GM12878 (cell line): ENCODE measurements around the gene KIAA0825. TPM values are rescaled to one million over a fixed set of nuclear protein-coding genes. Genes with fewer than 3 reads are reported as not detected.

ENCODE experiments used
- BACH1 ChIP-seq: fragments of 450-650 bp; IDR thresholded peaks from 2 replicates; pipeline ENCODE4 v1.6.1; 2017; ENCODE audit warnings: mild to moderate bottlenecking, borderline replicate concordance
- BHLHE40 ChIP-seq, 2 experiments: fragments of 450-650 bp in 1 of 2; IDR thresholded peaks; 2 replicates each; pipeline ENCODE4 v1.6.1; 2011 to 2017; ENCODE audit warnings: low read depth in 2 of 2, borderline replicate concordance in 1 of 2, improper control_type of control experiment in 1 of 2, low read length in 1 of 2, mild to moderate bottlenecking in 1 of 2
- CBFB ChIP-seq: IDR thresholded peaks from 2 replicates; pipeline ENCODE4 v1.6.1; 2016; ENCODE audit warnings: antibody characterized with exemption, low read depth
- CEBPB ChIP-seq, 2 experiments: fragments of 150-350 bp in 1 of 2; IDR thresholded peaks; 2 replicates each; pipeline ENCODE4 v1.6.1; 2012 to 2014; ENCODE audit warnings: low read depth in 2 of 2, low read length in 2 of 2, borderline replicate concordance in 1 of 2, inconsistent platforms in 1 of 2
- EP300 ChIP-seq, 2 experiments: fragments of 150-350 bp in 1 of 2; IDR thresholded peaks; 2 replicates each; pipeline ENCODE4 v1.6.1; 2011 to 2012; ENCODE audit warnings: low read depth in 2 of 2, low read length in 2 of 2, borderline replicate concordance in 1 of 2, improper control_type of control experiment in 1 of 2, inconsistent platforms in 1 of 2; ENCODE audit not compliant: control insufficient read depth in 1 of 2
- HDAC2 ChIP-seq: fragments of 200-600 bp; sonication (generic); IDR thresholded peaks from 2 replicates; pipeline ENCODE4 v1.6.1; 2017
- IKZF1 ChIP-seq: fragments of 450-650 bp; conservative IDR thresholded peaks from 2 replicates; pipeline ENCODE4 v1.6.1; 2017; ENCODE audit warnings: antibody characterized with exemption, mild to moderate bottlenecking
- MEF2B ChIP-seq: fragments of 450-650 bp; IDR thresholded peaks from 2 replicates; pipeline ENCODE4 v1.6.1; 2018; ENCODE audit warnings: mild to moderate bottlenecking, moderate library complexity; ENCODE audit not compliant: partially characterized antibody, poor library complexity, severe bottlenecking
- NR2C2 ChIP-seq: IDR thresholded peaks from 2 replicates; pipeline ENCODE4 v1.6.1; 2011; ENCODE audit warnings: borderline replicate concordance, low read depth; ENCODE audit not compliant: control insufficient read depth, insufficient read length
- POLR2AphosphoS5 ChIP-seq: IDR thresholded peaks from 2 replicates; pipeline ENCODE4 v1.6.1; 2011; ENCODE audit warnings: mild to moderate bottlenecking, low read length, inconsistent platforms
- SIX5 ChIP-seq: IDR thresholded peaks from 2 replicates; pipeline ENCODE4 v1.6.1; 2011; ENCODE audit warnings: mild to moderate bottlenecking, low read depth, low read length, moderate library complexity; ENCODE audit not compliant: severe bottlenecking
- SP1 ChIP-seq: IDR thresholded peaks from one replicate; pipeline ENCODE4 v1.6.1; 2011; ENCODE audit warnings: low read depth, low read length
- SPI1 ChIP-seq: IDR thresholded peaks from 2 replicates; pipeline ENCODE4 v1.6.1; 2011; ENCODE audit warnings: low read depth, mild to moderate bottlenecking, low read length, moderate library complexity, borderline replicate concordance; ENCODE audit not compliant: insufficient read depth
- ZBTB4 ChIP-seq: fragments of 450-650 bp; formaldehyde crosslinking; IDR thresholded peaks from 2 replicates; pipeline ENCODE4 v1.4.0; 2022; ENCODE audit warnings: mild to moderate bottlenecking, moderate library complexity
- ZNF592 ChIP-seq: fragments of 450-650 bp; IDR thresholded peaks from 2 replicates; pipeline ENCODE4 v1.6.1; 2017; ENCODE audit warnings: mild to moderate bottlenecking, moderate library complexity
- polyA plus RNA-seq, 11 experiments: library from polyadenylated mRNA; depleted of rRNA in 4 of 11; unstranded in 6 of 11; stranded (reverse) in 5 of 11; fragments of >200 nt; fragmentation: Nextera tagmentation in 4 of 11; fragmentation: Illumina TruSeq in 1 of 11; extraction: Ambion mirVana in 4 of 11; extraction: Trizol in 1 of 11; gene quantifications; 1 replicate in 1 of 11; 2 replicates in 10 of 11; pipeline versions ENCODE4 v1.2.1 to v1.2.3, GENCODE V29; 2011 to 2016; ENCODE audit warnings: inconsistent platforms in 2 of 11, missing spikeins in 2 of 11, low read depth in 1 of 11
- total RNA-seq, 4 experiments: library from RNA; depleted of rRNA in 3 of 4; stranded (reverse); fragments of >200 nt in 3 of 4; fragmentation: Illumina TruSeq in 1 of 4; extraction: Trizol in 1 of 4; gene quantifications; 2 replicates each; pipeline versions ENCODE4 v1.2.1 to v1.2.3, GENCODE V29; 2013 to 2021

KIAA0825 gene
- total and polyA plus RNA-seq, 10 of the 15 experiments (the other 5 are each of a cell fraction or from before 2014, with no cell fraction given) = 0.55 to 1.9 (median 1.5) TPM

- TF ChIP-seq BACH1 (no peak; the same call in 1 of the 2 replicates), NR2C2 (no peak), SP1 (no peak), BHLHE40 (IDR thresholded peaks at IDR 0.05; ENCODE audit: borderline replicate concordance in 1 of 2, low read depth in 2 of 2, low read length in 1 of 2) (0 out of 4 replicates have a peak, but pooled peaks of 1 of the 2 experiments have one; percentile 13), SPI1 (peak; percentile 14; the same call in 1 of the 2 replicates), CEBPB (IDR thresholded peaks at IDR 0.05; ENCODE audit: borderline replicate concordance in 1 of 2, low read depth in 2 of 2, low read length in 2 of 2) (no peak), HDAC2 (no peak), SIX5 (no peak), CBFB (peak; percentile 76; the same call in 1 of the 2 replicates), MEF2B (peak; percentile 23), EP300 (IDR thresholded peaks at IDR 0.05; ENCODE audit: borderline replicate concordance in 1 of 2, control insufficient read depth in 1 of 2, low read depth in 2 of 2, low read length in 2 of 2) (peak; percentile 44 to 69; a peak in 2 of 4 replicates), POLR2AphosphoS5 (no peak), IKZF1 (no peak; the same call in 1 of the 2 replicates), ZNF592 (no peak), ZBTB4 (CRISPR knock-in tag) (no peak)
Measured at GRCh38 chr5:94577466-94578245, 40.7 kb downstream of the KIAA0825 start (continued).
